DND-41 (cell line): ENCODE measurements around the gene ELMOD3.
"Not testable (repeated sequence)": the region's sequence is repeated elsewhere in the genome, so short reads cannot be mapped to it uniquely, and the experiment has no call there.

Source experiments
- ATAC-seq: fragments of 200-7000 bp; cut with Tn5 transposase; 3 replicates; pipeline ENCODE4 v1.9.1; 2021; ENCODE audit warnings: low read depth; ENCODE audit not compliant: insufficient read depth
- DNase-seq: peaks from one replicate; pipeline ENCODE4 v3.0.0-alpha.2; 2020
- H2AFZ ChIP-seq: 2 replicates; pipeline ENCODE4 v1.6.0; 2012; ENCODE audit warnings: low read depth, low read length
- H3K27ac ChIP-seq: 2 replicates; pipeline ENCODE4 v1.5.1; 2012; ENCODE audit warnings: low read length, inconsistent platforms
- H3K27me3 ChIP-seq: fragments of 200-600 bp; sonication (generic); 2 replicates; pipeline ENCODE4 v1.6.0; 2012; ENCODE audit warnings: low read length, mild to moderate bottlenecking, inconsistent platforms; ENCODE audit not compliant: insufficient read depth, poor library complexity
- H3K36me3 ChIP-seq: 2 replicates; pipeline ENCODE4 v1.5.1; 2012; ENCODE audit warnings: low read length, inconsistent platforms; ENCODE audit not compliant: insufficient read depth
- H3K4me1 ChIP-seq: 2 replicates; pipeline ENCODE4 v1.5.1; 2012; ENCODE audit warnings: mild to moderate bottlenecking, low read length; ENCODE audit not compliant: insufficient read depth
- H3K4me2 ChIP-seq: 2 replicates; pipeline ENCODE4 v1.6.0; 2012; ENCODE audit warnings: mild to moderate bottlenecking, moderate library complexity, low read length, inconsistent platforms; ENCODE audit not compliant: insufficient read depth
- H3K4me3 ChIP-seq, 2 experiments: fragments of 200-600 bp in 1 of 2; shearing (Covaris generic) in 1 of 2; 2 replicates each; pipeline ENCODE4 v1.5.1; 2012 to 2016; ENCODE audit warnings: inconsistent platforms in 2 of 2, low read length in 2 of 2, mild to moderate bottlenecking in 2 of 2, low read depth in 1 of 2, moderate library complexity in 1 of 2
- H3K79me2 ChIP-seq: 2 replicates; pipeline ENCODE4 v1.6.0; 2012; ENCODE audit warnings: low read length, inconsistent platforms; ENCODE audit not compliant: insufficient read depth
- H3K9ac ChIP-seq: 2 replicates; pipeline ENCODE4 v1.6.0; 2012; ENCODE audit warnings: low read depth, mild to moderate bottlenecking, inconsistent platforms, low read length, moderate library complexity
- H3K9me3 ChIP-seq: 2 replicates; pipeline ENCODE4 v1.5.1; 2012; ENCODE audit warnings: low read length, moderate library complexity, mild to moderate bottlenecking, inconsistent platforms; ENCODE audit not compliant: insufficient read depth, severe bottlenecking
- H4K20me1 ChIP-seq: 2 replicates; pipeline ENCODE4 v1.6.0; 2012; ENCODE audit warnings: low read length; ENCODE audit not compliant: insufficient read depth
- EZH2 ChIP-seq: IDR thresholded peaks from 3 replicates; pipeline ENCODE4 v1.6.1; 2012; ENCODE audit warnings: borderline replicate concordance, low read depth, mild to moderate bottlenecking, moderate library complexity, low read length, inconsistent platforms; ENCODE audit not compliant: severe bottlenecking
- TF ChIP-seq, protein P1 (sequence below): IDR thresholded peaks from 2 replicates; pipeline ENCODE4 v1.5.1; 2012; ENCODE audit warnings: borderline replicate concordance, low read length, moderate library complexity, mild to moderate bottlenecking; ENCODE audit not compliant: poor library complexity, severe bottlenecking; ENCODE audit errors: extremely low read depth

The ELMOD3 gene

DNA sequence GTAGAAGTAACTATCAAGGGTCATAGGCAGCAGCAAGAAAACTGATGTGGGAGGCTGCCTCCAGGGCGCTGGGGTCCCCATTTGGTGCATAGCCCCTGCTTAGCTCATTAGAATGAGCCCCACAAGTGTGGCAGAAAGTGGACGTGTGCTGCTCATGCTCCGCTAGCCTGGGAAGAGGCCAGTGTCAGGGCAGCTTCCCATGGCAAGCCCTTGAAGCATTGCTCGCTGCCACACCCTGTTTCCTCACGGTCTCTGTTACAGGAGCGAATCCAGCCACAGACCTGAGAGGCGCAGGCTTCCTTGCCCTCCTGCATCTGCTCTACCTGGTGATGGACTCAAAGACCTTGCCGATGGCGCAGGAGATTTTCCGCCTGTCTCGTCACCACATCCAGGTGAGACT is 22.5 kb downstream of the ELMOD3 start:
- H3K9me3 ChIP-seq: peaks cover 15% of the 10 kb centered on the region
- H3K4me1 ChIP-seq: no peaks in the 10 kb centered on the region
- H2AFZ ChIP-seq: no peak overlapping the region
- no peaks in the 10 kb centered on the region for H3K27me3 ChIP-seq
- no peaks in the 10 kb centered on the region for H4K20me1 ChIP-seq
- peaks cover 36% of the 10 kb centered on the region for H3K36me3 ChIP-seq
- no peak overlapping the region for H3K4me2 ChIP-seq
- no peak overlapping the region for H3K9ac ChIP-seq
- no peak overlapping the region for H3K4me3 ChIP-seq
- no peak overlapping the region for H3K27ac ChIP-seq
- DNase-seq (no peak), ATAC-seq (no peak)
- no peaks in the 10 kb centered on the region for H3K79me2 ChIP-seq
- TF ChIP-seq EZH2: no peak
- TF ChIP-seq, protein P1, sequence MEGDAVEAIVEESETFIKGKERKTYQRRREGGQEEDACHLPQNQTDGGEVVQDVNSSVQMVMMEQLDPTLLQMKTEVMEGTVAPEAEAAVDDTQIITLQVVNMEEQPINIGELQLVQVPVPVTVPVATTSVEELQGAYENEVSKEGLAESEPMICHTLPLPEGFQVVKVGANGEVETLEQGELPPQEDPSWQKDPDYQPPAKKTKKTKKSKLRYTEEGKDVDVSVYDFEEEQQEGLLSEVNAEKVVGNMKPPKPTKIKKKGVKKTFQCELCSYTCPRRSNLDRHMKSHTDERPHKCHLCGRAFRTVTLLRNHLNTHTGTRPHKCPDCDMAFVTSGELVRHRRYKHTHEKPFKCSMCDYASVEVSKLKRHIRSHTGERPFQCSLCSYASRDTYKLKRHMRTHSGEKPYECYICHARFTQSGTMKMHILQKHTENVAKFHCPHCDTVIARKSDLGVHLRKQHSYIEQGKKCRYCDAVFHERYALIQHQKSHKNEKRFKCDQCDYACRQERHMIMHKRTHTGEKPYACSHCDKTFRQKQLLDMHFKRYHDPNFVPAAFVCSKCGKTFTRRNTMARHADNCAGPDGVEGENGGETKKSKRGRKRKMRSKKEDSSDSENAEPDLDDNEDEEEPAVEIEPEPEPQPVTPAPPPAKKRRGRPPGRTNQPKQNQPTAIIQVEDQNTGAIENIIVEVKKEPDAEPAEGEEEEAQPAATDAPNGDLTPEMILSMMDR: no peak

DNA sequence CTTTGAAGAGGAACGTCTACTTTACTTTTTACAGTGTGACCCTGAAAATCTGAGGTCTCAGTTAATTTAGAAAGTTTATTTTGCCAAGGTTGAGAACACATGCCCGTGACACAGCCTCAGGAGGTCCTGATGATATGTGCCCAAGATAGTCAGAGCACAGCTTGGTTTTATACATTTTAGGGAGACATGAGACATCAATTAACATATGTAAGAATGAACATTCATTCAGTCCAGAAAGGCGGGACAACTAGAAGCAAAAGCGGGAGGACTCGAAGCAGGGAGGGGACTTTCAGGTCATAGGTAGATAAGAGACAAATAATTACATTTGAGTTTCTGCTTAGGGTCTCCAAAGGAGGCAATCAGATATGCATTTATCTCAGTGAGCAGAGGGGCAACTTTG is 23.7 kb downstream of the ELMOD3 start:
- H3K9ac ChIP-seq: no peak overlapping the region
- H3K27ac ChIP-seq: no peak overlapping the region
- H3K27me3 ChIP-seq: no peaks in the 10 kb centered on the region
- DNase-seq: no peak
- H3K4me2 ChIP-seq: no peak overlapping the region
- H3K9me3 ChIP-seq: peaks cover 15% of the 10 kb centered on the region
- H3K4me1 ChIP-seq: no peaks in the 10 kb centered on the region
- no peaks in the 10 kb centered on the region for H3K79me2 ChIP-seq
- no peak for TF ChIP-seq EZH2
- TF ChIP-seq, protein P1: no peak
- H3K36me3 ChIP-seq: peaks cover 36% of the 10 kb centered on the region
- no peak for ATAC-seq
- H2AFZ ChIP-seq: no peak overlapping the region
- no peaks in the 10 kb centered on the region for H4K20me1 ChIP-seq
- H3K4me3 ChIP-seq: no peak overlapping the region

DNA sequence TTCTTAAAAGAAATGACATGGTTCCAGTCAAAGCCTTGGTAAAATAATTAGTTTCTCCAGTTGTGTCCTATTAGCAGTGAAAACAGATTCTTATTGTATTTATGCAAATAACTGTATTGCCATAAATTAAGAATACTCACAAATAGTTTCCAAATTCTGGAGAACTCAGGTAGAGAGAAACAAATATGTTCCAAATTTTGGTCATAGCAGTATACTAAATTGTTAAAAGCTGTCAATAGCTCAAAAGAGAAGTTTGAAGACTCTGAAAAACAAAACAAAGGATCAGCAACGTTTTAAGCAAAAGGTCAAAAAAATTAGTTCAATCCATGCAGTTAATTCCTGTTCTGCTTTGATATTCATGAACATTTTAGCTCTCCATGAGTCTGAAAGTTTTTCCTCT is 25.5 kb downstream of the ELMOD3 start:
- peaks cover 47% of the 10 kb centered on the region for H3K36me3 ChIP-seq
- TF ChIP-seq, protein P1: no peak
- TF ChIP-seq EZH2: no peak
- no peaks in the 10 kb centered on the region for H4K20me1 ChIP-seq
- no peak overlapping the region for H3K4me3 ChIP-seq
- no peak overlapping the region for H2AFZ ChIP-seq
- ATAC-seq (no peak), DNase-seq (no peak)
- no peaks in the 10 kb centered on the region for H3K4me1 ChIP-seq
- H3K9ac ChIP-seq: no peak overlapping the region
- peaks cover 15% of the 10 kb centered on the region for H3K9me3 ChIP-seq
- H3K27me3 ChIP-seq: no peaks in the 10 kb centered on the region
- no peaks in the 10 kb centered on the region for H3K79me2 ChIP-seq
- no peak overlapping the region for H3K27ac ChIP-seq
- no peak overlapping the region for H3K4me2 ChIP-seq

DNA sequence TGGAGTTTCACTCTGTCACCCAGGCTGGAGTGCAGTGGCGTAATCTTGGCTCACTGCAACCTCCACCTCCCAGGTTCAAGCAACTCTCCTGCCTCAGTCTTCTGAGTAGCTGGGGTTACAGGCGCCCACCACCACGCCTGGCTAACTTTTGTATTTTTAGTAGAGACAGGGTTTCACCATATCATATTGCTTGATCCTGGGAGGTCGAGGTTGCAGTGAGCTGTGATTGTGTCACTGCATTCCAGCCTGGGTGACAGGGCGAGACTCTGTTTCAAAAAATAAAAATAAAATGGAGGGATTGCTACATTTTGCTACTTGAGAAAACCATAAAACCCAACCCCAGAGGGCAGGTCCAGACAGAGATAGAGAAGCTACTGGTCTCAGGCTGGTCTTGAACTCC is 28.6 kb downstream of the ELMOD3 start:
- H3K27me3 ChIP-seq, DNase-seq, H3K4me3 ChIP-seq, ATAC-seq, H3K4me1 ChIP-seq, H3K9ac ChIP-seq, H3K4me2 ChIP-seq, H4K20me1 ChIP-seq, H2AFZ ChIP-seq, H3K79me2 ChIP-seq, H3K27ac ChIP-seq: not testable (repeated sequence)
- Histone ChIP-seq H3K9me3 (peaks cover 15% of the 10 kb centered on the region), H3K36me3 (peaks cover 46% of the 10 kb centered on the region)
